ENCODE results near the gene RCBTB2.
"Not testable (repeated sequence)": the region's sequence is repeated elsewhere in the genome, so short reads cannot be mapped to it uniquely, and the experiment has no call there.

RCBTB2 gene

GRCh38 chr13:48532506-48533499 lies at the start of gene RCBTB2:
RCBTB2 (minus strand) TSS chr13:48533080; CDS start chr13:48521939, 11,141 bp downstream.
- DNase-seq, result peak; percentile 99

- DNase-seq, result no peak
These were observed 49.2 kb upstream of the RCBTB2 start for GRCh38 chr13:48582084-48582483.

GRCh38 chr13:48580896-48581295 lies 48.0 kb upstream of the RCBTB2 start:
- no peak for DNase-seq

DNA sequence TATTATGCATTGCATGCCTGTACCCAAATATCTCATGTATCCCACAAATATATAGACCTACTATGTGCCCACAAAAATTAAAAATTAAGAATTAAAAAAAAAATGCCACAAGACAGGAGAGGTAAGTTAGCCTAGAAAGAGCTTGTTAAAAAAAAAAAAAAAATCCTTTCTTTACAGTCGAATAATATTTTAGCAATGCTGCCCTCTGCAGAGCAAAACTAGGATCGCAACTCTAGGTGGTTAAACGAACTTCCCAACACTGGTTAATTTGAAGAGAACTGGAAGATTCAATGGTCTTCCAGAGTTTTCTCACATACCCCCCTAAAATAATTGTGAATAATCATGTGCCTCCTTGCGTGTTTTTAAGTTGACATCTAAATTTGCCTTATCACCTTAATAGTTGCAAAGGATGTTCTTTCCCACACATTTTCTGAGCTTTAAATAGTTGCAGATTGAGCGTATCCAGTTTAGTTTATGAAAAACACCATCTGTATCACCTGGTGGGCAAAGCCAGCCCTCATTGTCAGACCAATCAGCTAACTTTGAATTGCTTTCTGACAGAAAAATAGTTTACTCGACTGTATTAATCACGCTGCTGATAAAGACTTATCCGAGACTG lies 47.4 kb upstream of the RCBTB2 start:
- DNase-seq, result peak; percentile 87

GRCh38 chr13:48579919-48580180 lies 47.0 kb upstream of the RCBTB2 start:
- not testable (repeated sequence) for DNase-seq

DNA sequence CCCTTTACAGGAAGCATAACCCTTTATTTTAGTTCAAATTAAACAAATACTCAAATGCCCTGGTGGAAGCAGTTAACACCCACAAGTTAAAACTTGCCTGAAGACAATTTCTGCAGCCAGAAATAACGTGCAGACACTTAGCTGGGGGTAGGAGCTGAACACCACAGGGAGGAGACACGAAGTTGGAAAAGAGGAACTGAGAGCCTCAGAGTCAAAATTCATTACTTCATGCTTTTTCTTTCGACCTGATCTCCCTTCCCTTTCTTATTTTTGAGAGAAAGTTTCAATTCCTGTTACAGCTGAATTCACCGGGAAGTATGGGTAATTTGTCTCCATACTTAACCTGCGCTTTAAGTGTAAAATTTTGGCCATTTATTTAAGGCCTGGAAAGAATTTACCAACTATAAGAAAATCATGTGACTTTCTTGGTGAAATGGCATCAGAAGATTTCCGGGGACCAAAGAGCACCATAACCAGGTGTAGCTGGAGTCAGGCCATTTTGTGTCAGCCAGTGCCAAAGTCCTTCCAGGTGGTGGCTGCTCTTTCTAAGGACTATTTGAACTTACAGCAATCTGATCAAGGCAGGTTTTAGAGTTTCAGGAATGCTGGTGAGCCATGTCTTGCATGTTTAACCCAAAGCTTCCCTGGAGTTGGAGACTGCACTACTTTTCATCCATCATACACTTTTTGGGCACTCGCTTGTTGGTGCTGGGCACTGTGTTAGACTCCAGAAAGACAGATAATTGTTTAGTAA lies 46.5 kb upstream of the RCBTB2 start:
- DNase-seq, result no peak

DNA sequence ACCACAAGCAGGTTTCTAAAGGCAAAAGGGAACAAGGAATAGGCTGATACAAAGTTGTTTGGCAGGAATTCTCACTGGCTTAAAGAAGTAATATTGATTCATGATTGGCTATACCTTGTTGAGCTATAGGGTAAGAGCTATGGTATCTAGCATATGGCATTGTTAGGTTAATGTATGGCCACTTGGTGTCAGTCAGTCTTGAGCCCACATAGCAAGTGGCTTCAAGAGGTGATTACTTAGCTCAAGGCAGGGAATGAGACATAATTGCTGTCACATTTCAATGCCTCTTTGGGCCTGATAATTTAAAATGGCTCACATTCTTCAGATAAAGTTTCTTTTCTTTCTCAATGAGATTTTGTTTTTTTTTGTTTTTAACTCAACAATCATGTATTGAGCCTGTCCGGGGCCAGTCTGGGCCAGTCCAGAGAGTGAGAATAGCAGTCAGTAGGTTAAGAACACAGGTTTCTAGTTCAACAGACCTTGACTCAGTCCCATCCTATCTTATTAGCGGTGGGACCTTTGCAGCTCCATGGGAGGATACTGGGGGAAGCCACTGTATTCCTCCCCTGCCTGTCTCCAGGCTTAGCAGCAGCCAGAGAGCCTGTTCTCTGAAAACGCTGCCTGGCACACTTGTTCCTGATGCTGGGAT lies 45.8 kb upstream of the RCBTB2 start:
- no peak for DNase-seq

GRCh38 chr13:48576448-48577010 lies 43.6 kb upstream of the RCBTB2 start:
- DNase-seq, result no peak

DNA sequence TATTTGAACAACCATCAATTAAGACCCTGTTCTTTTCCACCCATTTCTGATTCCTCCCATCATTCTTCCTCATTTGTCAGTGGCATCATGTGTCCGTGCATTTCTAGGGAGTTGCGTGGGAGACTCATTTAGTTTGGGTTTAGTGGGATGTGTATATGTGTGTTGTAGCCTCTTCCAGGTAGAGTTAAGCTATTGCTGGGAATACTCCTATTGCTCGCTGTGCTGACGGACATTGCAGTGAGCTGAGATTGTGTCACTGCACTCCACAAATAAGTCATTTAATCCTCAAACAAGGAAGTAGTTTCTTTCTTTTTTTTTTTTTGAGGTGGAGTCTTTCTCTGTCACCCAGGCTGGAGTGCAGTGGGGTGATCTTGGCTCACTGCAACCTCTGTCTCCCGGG lies 42.2 kb upstream of the RCBTB2 start:
- no peak for DNase-seq

GRCh38 chr13:48574041-48574796 lies 41.3 kb upstream of the RCBTB2 start:
- no peak for DNase-seq

DNA sequence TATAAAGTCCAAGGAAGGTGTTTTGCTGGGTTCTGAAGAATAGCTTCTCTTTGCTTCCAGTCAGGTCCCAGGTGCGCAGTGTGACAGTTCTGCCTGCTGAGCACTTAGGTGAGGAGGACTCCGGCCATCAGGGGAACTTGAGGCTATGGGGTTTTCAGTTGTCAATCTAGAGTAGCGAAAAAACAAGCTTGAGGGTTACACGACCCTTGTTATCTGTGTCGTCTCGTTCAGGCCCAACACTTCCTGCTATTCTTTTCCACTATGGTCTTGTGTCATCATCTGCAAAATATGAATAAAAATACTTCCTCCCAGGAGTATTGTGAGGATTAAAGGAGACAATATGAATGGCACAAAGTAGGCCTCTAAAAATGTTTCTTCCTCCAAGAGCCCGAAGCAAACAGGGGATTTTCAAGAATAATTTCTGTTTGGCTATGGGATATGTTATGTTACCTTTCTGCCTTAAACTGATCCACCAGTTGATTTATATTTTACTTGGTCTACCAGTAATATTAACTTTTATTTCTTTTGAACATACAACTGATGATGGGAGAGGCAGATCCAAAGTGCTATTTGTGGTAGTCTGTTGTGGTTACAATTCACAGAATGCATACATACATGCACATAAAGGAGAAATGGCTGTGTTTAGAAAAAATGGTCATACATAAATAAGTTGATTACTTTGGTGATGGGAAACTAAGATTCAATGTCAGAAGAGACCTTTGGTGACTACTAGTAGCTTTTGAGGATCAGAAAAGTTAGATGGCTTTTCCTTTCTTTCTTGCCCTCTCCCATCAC lies 40.5 kb upstream of the RCBTB2 start:
- DNase-seq, result no peak

DNA sequence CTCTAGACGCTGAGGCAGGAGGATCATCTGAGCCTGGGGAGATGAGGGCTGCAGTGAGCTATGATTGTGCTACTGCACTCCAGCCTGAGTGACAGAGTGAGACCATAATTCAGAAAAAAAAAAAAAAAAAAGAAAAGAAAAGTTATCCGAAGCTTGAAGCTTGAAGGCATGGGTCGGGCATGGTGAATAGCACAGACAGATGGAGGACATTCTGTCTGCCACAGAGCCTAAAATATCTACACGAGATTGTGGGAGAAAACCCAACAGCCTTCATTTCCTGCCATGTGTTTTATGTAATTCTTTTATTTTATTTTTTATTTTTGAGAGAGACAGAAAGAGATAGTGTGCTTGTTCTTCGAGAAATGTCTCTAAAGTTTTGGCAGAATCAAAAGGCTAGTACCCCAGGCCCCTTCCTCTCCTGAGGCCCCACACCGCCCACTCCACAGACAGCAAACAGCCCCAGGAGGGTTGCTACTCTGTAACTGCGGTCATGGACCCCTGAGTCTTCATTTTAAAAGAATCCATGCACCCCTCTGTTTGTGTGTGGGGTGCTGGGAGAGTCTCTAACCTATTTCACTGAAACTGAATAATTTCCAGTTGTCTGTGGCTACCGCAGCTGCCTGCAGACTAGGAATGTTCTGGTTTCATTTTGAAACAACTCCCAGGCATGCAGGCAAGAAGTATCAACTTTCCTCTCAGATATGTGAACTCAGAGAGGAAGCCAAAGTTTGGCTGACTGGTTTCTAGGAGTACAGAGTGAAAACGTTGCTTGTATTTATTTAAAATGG lies 38.4 kb upstream of the RCBTB2 start:
- no peak for DNase-seq

GRCh38 chr13:48570216-48570828 lies 37.4 kb upstream of the RCBTB2 start:
- DNase-seq, result no peak

DNA sequence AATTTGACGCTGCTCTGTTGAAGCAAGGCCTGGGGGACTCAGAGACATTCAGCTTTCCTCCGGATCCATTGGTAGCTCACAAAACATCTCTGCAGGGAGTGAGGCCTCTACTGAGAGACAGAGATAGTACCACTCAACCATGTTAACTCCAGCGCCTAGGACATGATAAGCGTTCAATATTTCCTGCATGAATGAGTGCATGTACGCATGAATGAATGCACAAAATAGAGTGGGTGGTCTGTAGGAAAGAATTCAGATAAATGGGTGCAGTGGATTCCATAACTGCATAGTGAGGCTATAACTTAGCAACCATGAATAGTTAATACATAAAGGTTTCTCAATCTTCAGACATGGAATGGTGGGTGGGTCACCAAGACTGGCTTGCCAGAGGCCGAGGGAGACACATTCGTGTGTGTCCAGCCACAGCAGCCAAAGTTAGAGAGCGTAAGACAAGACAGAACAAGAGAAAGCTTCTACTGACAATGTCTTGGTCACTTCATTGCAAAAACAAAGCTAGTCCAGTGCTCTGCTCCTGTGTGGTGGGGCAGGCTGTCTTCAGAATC lies 36.3 kb upstream of the RCBTB2 start:
- no peak for DNase-seq

DNA sequence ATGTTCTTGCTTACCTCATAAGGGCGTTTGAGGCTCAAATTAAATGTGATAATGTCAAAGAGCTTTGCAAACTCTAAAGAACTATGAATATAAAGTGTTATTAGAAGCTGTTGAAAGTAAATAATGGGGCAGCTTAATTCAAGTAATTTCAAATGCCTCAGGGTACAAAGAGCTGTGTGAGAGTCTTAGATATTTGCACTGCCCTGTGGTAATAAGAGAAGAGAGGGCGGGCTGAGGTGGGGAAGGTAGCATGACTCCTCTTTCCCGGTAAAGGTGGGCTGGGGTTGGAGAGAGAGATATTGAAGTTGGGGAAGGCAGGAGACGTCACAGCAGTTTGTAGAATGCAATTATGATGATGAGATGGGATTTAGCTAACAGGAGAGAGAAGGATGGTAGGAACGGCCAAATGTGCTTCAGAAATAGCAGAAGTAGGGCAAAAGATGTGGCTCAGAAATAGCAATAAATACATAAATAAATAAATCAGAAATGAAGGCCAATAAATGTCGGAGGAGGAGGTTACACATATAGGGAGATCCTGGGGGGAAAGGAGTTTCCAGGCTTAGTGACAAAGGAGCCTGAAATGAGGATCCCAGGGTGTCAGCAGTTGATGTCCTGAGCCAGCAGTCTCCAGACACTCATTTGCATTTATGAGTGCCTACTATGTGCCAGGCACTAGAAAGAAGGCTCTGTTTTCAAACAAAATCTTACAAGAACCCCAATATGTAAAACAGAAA lies 35.7 kb upstream of the RCBTB2 start:
- no peak for DNase-seq

DNA sequence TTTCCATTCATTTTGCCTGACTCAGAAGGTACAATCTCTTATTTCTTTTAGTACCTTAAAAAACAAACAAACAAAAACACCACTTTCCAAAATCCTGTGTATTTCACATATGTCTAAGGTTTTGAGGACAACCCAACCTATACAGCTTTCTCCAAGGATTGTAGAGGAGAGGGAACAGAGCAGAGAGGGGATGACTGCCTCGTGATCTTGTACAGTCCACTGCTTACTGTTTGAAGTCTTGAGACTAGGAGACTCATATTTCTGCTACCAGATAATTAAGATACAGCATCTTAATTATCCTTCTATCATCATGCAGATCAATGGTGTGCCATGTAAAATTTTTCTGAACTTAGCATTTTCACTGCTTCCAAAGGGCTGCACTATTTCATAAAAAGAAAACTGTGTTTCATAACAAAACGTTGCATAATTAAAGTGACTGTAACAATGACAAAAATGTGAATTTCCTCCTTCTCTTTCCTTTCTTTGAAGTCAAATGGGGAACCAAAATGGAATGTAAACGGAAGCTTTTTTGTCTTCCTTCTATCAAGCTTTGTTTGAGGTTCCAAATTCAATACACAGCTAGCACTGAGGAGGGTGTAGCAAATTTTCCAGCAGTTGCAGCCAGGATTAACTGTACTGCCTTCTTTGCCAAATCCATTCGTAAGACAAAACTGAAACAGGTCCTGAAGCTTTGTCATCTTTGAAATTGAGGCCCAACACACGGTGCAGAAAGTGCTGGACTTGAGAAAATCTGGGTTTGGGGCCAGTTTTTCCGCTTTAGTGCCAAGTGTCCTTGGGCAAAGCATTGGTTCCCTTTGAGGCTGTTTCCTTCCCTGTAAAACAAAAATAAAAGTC lies 34.9 kb upstream of the RCBTB2 start:
- no peak for DNase-seq

DNA sequence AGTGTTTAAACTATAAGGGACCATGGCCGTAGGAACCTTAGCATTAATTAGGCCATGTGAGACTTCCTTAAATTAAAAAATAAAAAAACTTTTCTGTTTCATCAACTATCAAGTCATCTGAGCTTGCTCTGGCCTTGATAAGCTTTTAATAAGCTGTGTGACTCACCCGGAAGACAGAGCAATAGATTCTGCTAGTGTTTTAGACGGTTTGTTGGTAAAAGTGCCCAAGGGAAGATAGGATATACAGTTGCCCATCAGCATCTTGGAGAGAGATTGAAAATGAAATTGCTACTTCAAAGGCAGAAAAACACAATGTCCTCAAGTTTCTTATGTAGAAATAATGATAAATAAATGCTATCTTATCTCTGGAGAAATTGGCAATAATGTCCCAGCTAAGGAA lies 31.2 kb upstream of the RCBTB2 start:
- no peak for DNase-seq

GRCh38 chr13:48563626-48564025 lies 30.7 kb upstream of the RCBTB2 start:
- DNase-seq, result no peak

All from activated effector memory CD4-positive, alpha-beta T cell treated with anti-CD3 and anti-CD28 coated beads, Interleukin-2, amount 50 U/mL, for 16 hours (primary cell).